OCI-LY7 (cell line): ENCODE data around the gene PRKN.

ENCODE experiments used
- EZH2phosphoT487 ChIP-seq: fragments of 200-600 bp; sonication (generic); IDR thresholded peaks from 2 replicates; pipeline ENCODE4 v1.6.1; 2018; ENCODE audit warnings: low read depth, borderline replicate concordance, mild to moderate bottlenecking, mixed run types, antibody characterized with exemption, low read length, moderate library complexity, mixed read lengths
- TF ChIP-seq, protein P1 (sequence below): fragments of 200-600 bp; sonication (generic); conservative IDR thresholded peaks from 2 replicates; pipeline ENCODE4 v1.5.1; 2014; ENCODE audit warnings: mild to moderate bottlenecking, antibody characterized with exemption, low read length, moderate library complexity, mixed read lengths

DNA sequence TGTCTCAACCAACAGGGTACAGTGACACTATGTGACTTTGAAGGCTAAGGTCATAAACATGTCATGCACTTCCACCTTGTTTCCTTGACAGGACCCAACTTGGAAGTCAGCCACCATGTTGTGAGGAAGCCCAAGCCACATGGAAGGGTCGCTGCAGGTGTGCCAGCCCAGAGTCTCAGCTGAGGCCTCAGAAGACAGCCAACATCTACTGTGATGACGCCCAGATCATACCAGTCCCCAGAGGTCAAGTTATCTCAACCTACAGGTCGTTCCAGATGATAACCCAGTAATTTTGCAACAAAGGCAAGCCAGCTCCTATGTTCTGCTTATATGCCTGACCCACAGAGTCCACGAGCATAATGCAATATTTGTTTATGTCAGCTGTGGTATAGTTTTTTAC lies 1077.7 kb downstream of the PRKN start:
- TF ChIP-seq, protein P1, sequence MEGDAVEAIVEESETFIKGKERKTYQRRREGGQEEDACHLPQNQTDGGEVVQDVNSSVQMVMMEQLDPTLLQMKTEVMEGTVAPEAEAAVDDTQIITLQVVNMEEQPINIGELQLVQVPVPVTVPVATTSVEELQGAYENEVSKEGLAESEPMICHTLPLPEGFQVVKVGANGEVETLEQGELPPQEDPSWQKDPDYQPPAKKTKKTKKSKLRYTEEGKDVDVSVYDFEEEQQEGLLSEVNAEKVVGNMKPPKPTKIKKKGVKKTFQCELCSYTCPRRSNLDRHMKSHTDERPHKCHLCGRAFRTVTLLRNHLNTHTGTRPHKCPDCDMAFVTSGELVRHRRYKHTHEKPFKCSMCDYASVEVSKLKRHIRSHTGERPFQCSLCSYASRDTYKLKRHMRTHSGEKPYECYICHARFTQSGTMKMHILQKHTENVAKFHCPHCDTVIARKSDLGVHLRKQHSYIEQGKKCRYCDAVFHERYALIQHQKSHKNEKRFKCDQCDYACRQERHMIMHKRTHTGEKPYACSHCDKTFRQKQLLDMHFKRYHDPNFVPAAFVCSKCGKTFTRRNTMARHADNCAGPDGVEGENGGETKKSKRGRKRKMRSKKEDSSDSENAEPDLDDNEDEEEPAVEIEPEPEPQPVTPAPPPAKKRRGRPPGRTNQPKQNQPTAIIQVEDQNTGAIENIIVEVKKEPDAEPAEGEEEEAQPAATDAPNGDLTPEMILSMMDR = no peak
- TF ChIP-seq EZH2phosphoT487 = no peak
